Putamen (tissue), 1 donor: ENCODE results near the gene WASHC2A.
"Not testable (repeated sequence)": the region's sequence is repeated elsewhere in the genome, so short reads cannot be mapped to it uniquely, and the experiment has no call there.

Experiments used
- DNase-seq: peaks from one replicate; pipeline ENCODE4 v3.0.0-alpha.2; 2016; ENCODE audit warnings: low spot score

Gene WASHC2A

GRCh38 chr10:50157868-50158267 is 90.1 kb downstream of the WASHC2A start:
- DNase-seq, result not testable (repeated sequence)

- DNase-seq, result not testable (repeated sequence)
Observed at GRCh38 chr10:50159856-50160255, 92.1 kb downstream of the WASHC2A start.

GRCh38 chr10:50165038-50165437 is 97.3 kb downstream of the WASHC2A start:
- not testable (repeated sequence) for DNase-seq

- not testable (repeated sequence) for DNase-seq
Observed at GRCh38 chr10:50167833-50168232, 100.1 kb downstream of the WASHC2A start.

GRCh38 chr10:50169506-50169905 is 101.8 kb downstream of the WASHC2A start:
- DNase-seq, result not testable (repeated sequence)

GRCh38 chr10:50174788-50175525 is 107.2 kb downstream of the WASHC2A start:
- not testable (repeated sequence) for DNase-seq
